ENCODE results near the gene CDKN1A.

The CDKN1A gene

DNA sequence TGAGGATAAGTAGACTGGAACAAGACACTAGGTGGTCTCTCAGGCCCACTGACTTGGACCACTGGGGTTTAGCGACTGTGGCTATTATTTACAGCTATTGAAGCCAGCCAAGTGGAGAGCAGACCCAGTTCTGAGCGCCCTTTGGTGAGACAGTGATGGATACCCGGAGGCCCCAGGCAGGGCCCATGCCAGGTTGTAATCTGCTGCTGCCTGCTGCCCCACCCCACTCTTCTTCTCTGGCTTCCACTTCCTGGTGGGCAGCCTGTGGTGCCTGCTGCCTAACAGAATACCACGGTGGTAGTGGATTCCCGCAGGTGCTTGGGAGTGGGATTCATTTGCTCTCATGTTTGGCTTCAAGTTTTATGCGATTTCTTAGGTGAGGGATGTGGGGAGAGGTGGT lies 19.7 kb downstream of the CDKN1A start:
- Histone ChIP-seq H3K36me3 (ENCODE audit: insufficient read depth) (no peaks in the 10 kb centered on the region), H4K20me1 (ENCODE audit: insufficient read depth) (no peaks in the 10 kb centered on the region), H3K79me2 (ENCODE audit: insufficient read depth, low read depth) (no peaks in the 10 kb centered on the region), H3K4me1 (ENCODE audit: low read depth, poor library complexity, severe bottlenecking) (no peaks in the 10 kb centered on the region), H2AFZ (ENCODE audit: low read depth) (no peak overlapping the region), H3K9ac (no peak overlapping the region), H3K27me3 (ENCODE audit: insufficient read depth, low read depth) (no peaks in the 10 kb centered on the region), H3K4me3 (IDR thresholded peaks at IDR 0.05; ENCODE audit: insufficient read depth, low read depth, low read length) (no peak overlapping the region), H3K27ac (no peak overlapping the region), H3K4me2 (no peak overlapping the region)
- TF ChIP-seq, protein P1, sequence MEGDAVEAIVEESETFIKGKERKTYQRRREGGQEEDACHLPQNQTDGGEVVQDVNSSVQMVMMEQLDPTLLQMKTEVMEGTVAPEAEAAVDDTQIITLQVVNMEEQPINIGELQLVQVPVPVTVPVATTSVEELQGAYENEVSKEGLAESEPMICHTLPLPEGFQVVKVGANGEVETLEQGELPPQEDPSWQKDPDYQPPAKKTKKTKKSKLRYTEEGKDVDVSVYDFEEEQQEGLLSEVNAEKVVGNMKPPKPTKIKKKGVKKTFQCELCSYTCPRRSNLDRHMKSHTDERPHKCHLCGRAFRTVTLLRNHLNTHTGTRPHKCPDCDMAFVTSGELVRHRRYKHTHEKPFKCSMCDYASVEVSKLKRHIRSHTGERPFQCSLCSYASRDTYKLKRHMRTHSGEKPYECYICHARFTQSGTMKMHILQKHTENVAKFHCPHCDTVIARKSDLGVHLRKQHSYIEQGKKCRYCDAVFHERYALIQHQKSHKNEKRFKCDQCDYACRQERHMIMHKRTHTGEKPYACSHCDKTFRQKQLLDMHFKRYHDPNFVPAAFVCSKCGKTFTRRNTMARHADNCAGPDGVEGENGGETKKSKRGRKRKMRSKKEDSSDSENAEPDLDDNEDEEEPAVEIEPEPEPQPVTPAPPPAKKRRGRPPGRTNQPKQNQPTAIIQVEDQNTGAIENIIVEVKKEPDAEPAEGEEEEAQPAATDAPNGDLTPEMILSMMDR (conservative IDR thresholded peaks at IDR 0.05; ENCODE audit: low read depth, low read length): no peak

DNA sequence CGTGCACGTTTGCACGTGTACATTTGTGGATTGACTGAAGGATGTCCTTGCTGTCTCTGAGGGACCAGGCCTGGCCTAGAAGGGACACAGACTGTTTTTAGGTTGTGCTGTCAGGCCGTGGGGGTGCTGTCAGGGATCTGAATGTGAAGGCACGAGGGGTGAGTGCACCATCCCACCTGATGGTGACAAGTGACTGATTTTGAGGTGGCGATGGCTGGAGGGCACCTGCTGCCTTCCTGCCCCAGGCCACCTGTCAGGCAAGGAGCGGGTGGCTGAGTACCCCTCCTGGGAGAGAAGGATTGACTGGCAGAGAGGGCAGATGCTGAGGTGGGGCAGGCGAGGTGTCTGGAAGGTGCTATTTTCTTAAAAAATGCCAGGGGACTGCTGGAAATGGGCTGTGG lies 20.4 kb downstream of the CDKN1A start:
- no peak overlapping the region for H3K27ac ChIP-seq
- no peaks in the 10 kb centered on the region for H4K20me1 ChIP-seq (ENCODE audit: insufficient read depth)
- TF ChIP-seq, protein P1 (conservative IDR thresholded peaks at IDR 0.05; ENCODE audit: low read depth, low read length): no peak
- no peak overlapping the region for H3K4me2 ChIP-seq
- no peak overlapping the region for H3K9ac ChIP-seq
- H3K4me3 ChIP-seq (IDR thresholded peaks at IDR 0.05; ENCODE audit: insufficient read depth, low read depth, low read length): no peak overlapping the region
- H3K4me1 ChIP-seq (ENCODE audit: low read depth, poor library complexity, severe bottlenecking): no peaks in the 10 kb centered on the region
- H3K79me2 ChIP-seq (ENCODE audit: insufficient read depth, low read depth): no peaks in the 10 kb centered on the region
- no peaks in the 10 kb centered on the region for H3K36me3 ChIP-seq (ENCODE audit: insufficient read depth)
- no peak overlapping the region for H2AFZ ChIP-seq (ENCODE audit: low read depth)
- no peaks in the 10 kb centered on the region for H3K27me3 ChIP-seq (ENCODE audit: insufficient read depth, low read depth)

DNA sequence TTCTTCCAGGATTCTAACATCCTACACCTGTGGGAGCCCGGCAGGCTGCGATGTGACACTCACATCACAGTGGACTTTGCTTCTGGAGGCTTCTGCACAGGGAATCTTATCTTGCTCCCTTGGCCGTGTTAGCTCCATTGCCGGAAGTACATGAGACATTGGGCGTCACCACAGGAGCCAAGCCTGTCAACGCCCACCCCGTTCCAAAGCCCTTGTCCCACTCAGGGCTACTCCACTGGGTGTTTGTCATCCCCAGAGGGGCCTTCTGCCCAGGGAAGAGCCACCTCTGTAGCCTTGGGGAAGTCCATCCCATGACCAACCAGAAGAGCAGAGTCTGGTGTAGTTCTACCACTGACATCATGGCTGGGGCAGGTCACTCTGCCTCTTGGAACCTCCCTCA lies 20.8 kb downstream of the CDKN1A start:
- Histone ChIP-seq H3K9ac (no peak overlapping the region), H3K79me2 (ENCODE audit: insufficient read depth, low read depth) (no peaks in the 10 kb centered on the region), H3K4me3 (IDR thresholded peaks at IDR 0.05; ENCODE audit: insufficient read depth, low read depth, low read length) (no peak overlapping the region), H3K27ac (no peak overlapping the region), H3K4me2 (no peak overlapping the region), H3K4me1 (ENCODE audit: low read depth, poor library complexity, severe bottlenecking) (no peaks in the 10 kb centered on the region), H2AFZ (ENCODE audit: low read depth) (no peak overlapping the region), H3K27me3 (ENCODE audit: insufficient read depth, low read depth) (no peaks in the 10 kb centered on the region), H4K20me1 (ENCODE audit: insufficient read depth) (no peaks in the 10 kb centered on the region), H3K36me3 (ENCODE audit: insufficient read depth) (no peaks in the 10 kb centered on the region)
- TF ChIP-seq, protein P1 (conservative IDR thresholded peaks at IDR 0.05; ENCODE audit: low read depth, low read length): no peak

DNA sequence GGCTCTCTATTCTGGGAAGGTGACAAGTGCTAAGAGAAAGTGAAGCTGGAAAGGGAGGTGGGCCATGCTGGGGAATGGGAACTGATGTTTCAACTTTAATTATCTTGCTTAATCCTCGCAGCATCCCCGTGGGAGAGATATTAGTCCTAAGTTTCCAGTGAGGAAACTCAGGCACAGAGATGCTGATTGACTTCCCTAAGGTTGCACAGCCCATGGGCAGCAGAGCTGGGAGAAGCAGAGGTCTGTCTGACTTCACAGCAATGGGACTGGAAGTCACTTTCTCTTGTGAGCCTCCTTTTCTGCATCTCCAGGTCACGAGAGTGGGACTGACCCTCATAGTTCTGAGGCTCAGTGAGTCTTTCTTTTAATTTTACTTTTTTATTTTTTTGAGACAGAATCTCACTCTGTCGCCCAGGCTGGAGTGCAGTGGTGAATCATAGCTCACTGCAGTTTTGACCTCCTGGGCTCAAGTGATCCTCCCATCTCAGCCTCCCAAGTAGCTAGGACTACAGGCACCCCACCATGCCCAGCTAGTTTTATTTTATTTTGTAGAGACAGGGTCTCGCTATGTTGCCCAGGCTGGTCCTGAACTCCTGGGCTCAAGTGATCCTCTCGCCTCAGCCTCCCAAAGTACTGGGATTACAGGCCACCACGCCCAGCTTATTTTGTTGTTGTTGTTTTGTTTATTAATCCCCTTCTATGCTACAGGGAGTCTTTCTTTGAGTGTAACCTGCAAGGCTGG lies 21.7 kb downstream of the CDKN1A start:
- Histone ChIP-seq H3K4me2 (no peak overlapping the region), H4K20me1 (ENCODE audit: insufficient read depth) (no peaks in the 10 kb centered on the region), H3K9ac (no peak overlapping the region), H2AFZ (ENCODE audit: low read depth) (no peak overlapping the region), H3K36me3 (ENCODE audit: insufficient read depth) (no peaks in the 10 kb centered on the region), H3K4me3 (IDR thresholded peaks at IDR 0.05; ENCODE audit: insufficient read depth, low read depth, low read length) (no peak overlapping the region), H3K27ac (no peak overlapping the region), H3K4me1 (ENCODE audit: low read depth, poor library complexity, severe bottlenecking) (no peaks in the 10 kb centered on the region), H3K79me2 (ENCODE audit: insufficient read depth, low read depth) (no peaks in the 10 kb centered on the region), H3K27me3 (ENCODE audit: insufficient read depth, low read depth) (no peaks in the 10 kb centered on the region)
- TF ChIP-seq, protein P1 (conservative IDR thresholded peaks at IDR 0.05; ENCODE audit: low read depth, low read length): no peak
